Memory B cell (primary cell): ENCODE results near the gene PDIA6.

Experiments
- ATAC-seq: fragments of 150-1000 bp; cut with Tn5 transposase; 2 replicates; pipeline ENCODE4 v1.10.0; 2021; ENCODE audit warnings: low read depth, mild to moderate bottlenecking, moderate library complexity
- DNase-seq, 2 donors: peaks; one replicate each; pipeline ENCODE4 v3.0.0; 2022; ENCODE audit warnings: low spot score in 2 of 2
- H3K27ac Mint-ChIP-seq: one replicate; pipeline ENCODE4 v1.8.0; 2022; ENCODE audit warnings: mild to moderate bottlenecking, moderate library complexity, mixed read lengths
- H3K27me3 Mint-ChIP-seq: one replicate; pipeline ENCODE4 v1.8.0; 2022; ENCODE audit warnings: mixed read lengths
- H3K36me3 Mint-ChIP-seq: one replicate; pipeline ENCODE4 v1.8.0; 2022; ENCODE audit warnings: mild to moderate bottlenecking, mixed read lengths
- H3K4me1 Mint-ChIP-seq: one replicate; pipeline ENCODE4 v1.8.0; 2022; ENCODE audit warnings: mixed read lengths
- H3K4me3 Mint-ChIP-seq: one replicate; pipeline ENCODE4 v1.8.0; 2022; ENCODE audit warnings: mild to moderate bottlenecking, moderate library complexity, mixed read lengths
- H3K9me3 Mint-ChIP-seq: one replicate; pipeline ENCODE4 v1.8.0; 2022; ENCODE audit warnings: mixed read lengths

The PDIA6 gene

DNA sequence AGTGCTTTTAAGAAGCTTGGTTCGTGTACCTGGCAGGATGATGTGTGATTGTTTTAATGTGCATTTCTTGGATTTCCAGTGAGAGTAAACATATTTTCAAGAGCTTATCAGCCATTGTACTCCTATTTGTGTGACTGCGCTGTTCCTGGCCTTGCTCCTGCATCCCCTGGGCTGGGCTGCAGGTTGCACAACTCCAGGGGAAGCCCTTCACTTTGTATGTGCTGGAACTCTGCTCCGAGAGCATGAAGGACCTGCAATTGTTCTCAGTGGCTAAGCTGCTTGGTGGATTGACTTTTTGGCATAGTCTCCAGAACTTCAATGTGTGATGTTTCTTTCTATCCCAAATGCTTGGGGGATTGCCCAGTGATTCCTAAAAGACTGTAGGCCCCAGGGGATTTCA lies 72.4 kb downstream of the PDIA6 start:
- H3K4me1 Mint-ChIP-seq: peaks cover 2% of the 10 kb centered on the region
- no peaks in the 10 kb centered on the region for H3K9me3 Mint-ChIP-seq
- no peak overlapping the region for H3K4me3 Mint-ChIP-seq
- H3K27me3 Mint-ChIP-seq: no peaks in the 10 kb centered on the region
- no peak for ATAC-seq
- no peak for DNase-seq
- no peak overlapping the region for H3K27ac Mint-ChIP-seq
- no peaks in the 10 kb centered on the region for H3K36me3 Mint-ChIP-seq

DNA sequence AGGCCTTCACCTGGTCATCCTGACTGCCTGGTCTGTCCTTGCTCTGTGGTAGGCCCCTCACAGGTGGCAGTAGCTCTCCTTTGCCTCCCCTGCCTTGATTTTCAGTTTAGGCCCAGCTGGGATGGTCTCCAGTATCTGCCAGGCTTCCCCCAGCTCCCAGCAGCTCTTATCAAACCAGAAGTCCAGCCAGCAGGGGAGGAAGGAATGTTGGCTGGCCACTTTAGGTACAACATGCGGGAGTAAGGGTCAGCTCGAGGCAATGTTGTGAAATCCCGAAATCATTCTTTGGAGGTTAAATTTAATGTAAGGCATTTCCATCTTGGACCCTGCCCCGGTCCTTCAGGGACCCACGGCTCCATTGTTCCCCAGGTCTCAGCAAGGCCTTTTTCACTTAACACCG lies 74.4 kb downstream of the PDIA6 start:
- no peaks in the 10 kb centered on the region for H3K27me3 Mint-ChIP-seq
- ATAC-seq: no peak
- H3K4me3 Mint-ChIP-seq: no peak overlapping the region
- H3K27ac Mint-ChIP-seq: no peak overlapping the region
- no peak for DNase-seq
- no peaks in the 10 kb centered on the region for H3K36me3 Mint-ChIP-seq
- H3K4me1 Mint-ChIP-seq: no peaks in the 10 kb centered on the region
- no peaks in the 10 kb centered on the region for H3K9me3 Mint-ChIP-seq

DNA sequence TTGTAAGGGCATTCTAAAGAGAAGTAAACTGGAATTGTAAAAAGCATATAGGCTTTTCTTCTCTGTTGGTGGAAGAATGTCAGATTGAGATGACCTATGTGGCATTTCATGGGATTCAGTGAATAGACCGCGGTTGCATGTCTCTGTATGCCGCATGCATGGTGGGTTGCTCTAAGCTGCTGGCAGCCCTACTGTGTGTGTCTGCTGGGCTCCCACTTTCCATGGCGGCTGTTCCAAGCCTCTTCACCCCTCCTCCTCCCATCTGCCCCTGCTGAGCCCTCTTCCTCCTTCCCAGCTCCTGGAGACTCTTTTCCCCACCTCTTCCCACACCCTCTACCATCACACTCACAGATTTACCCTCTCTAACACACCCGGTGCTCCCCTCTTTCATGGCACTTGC lies 78.6 kb downstream of the PDIA6 start:
- Mint-ChIP-seq H3K4me1 (no peaks in the 10 kb centered on the region), H3K9me3 (no peaks in the 10 kb centered on the region), H3K36me3 (no peaks in the 10 kb centered on the region), H3K27me3 (no peaks in the 10 kb centered on the region), H3K4me3 (no peak overlapping the region), H3K27ac (no peak overlapping the region)
- ATAC-seq (no peak), DNase-seq (no peak)

DNA sequence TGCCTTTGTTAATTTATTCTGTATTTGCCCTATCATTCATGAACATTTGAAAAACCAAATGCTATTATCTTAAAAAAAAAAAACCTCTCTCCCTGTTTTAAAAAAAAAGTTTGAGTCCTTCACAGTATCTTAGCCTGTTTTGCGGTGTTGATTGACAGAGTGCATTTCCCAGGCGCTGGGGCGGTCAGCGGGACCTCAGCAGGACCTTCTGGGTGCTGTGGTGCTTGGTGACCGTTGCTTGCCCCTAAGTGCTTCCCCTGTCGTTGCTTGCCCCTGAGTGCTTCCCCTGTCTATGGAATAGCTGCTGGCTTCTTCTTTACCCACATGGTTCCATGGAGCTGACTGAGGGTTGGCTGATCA lies 79.0 kb downstream of the PDIA6 start:
- no peak for ATAC-seq
- Mint-ChIP-seq H3K27me3 (no peaks in the 10 kb centered on the region), H3K9me3 (no peaks in the 10 kb centered on the region), H3K36me3 (no peaks in the 10 kb centered on the region), H3K4me3 (no peak overlapping the region), H3K27ac (no peak overlapping the region), H3K4me1 (no peaks in the 10 kb centered on the region)
- no peak for DNase-seq
